ENCODE data around the gene MDFIC2.

Gene MDFIC2

DNA sequence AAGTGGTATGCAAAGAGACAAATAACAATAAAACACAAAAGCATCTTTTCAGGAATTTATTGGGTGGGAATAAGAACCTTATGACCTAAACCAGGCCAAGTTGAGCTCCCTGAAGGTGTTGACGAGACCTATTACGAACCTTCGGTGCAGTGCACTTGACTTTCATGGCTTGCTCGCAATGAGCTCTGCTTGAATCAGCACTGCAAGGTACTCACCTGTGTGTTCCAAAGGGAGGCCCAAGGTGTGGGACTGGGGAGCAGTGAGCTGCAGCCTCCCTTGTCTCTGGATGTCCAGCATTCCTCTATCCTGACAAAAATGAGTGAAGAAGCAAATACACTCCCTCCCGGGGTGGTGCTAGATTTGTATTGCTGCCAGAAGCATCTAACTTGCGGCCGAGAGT lies at the start of gene MDFIC2:
MDFIC2 (minus strand) TSS at position 303 of the 400 bp plus-strand sequence. CDS start 665 bp downstream, outside the sequence.
- Histone ChIP-seq H3K27ac (ENCODE audit: low read length) (no peak within 1 kb of the TSS), H3K4me2 (ENCODE audit: insufficient read depth, low read length) (no peak within 1 kb of the TSS), H3K27me3 (ENCODE audit: insufficient read depth, low read length, poor library complexity) (no peaks in the 10 kb centered on the region), H3K9ac (ENCODE audit: low read depth, low read length) (no peak within 1 kb of the TSS), H3K36me3 (ENCODE audit: insufficient read depth, low read length) (no peaks in the 10 kb centered on the region), H4K20me1 (ENCODE audit: insufficient read depth, low read length) (no peaks in the 10 kb centered on the region), H3K4me1 (ENCODE audit: insufficient read depth, low read length) (no peaks in the 10 kb centered on the region), H3K79me2 (ENCODE audit: insufficient read depth, low read length) (no peaks in the 10 kb centered on the region), H3K9me3 (ENCODE audit: insufficient read depth, low read length, severe bottlenecking) (no peaks in the 10 kb centered on the region), H3K4me3 (ENCODE audit: low read depth in 1 of 2, low read length in 2 of 2) (no peak within 1 kb of the TSS), H2AFZ (ENCODE audit: low read depth, low read length) (no peak within 1 kb of the TSS)
- no peak for TF ChIP-seq EZH2 (IDR thresholded peaks at IDR 0.05; ENCODE audit: borderline replicate concordance, low read depth, low read length, severe bottlenecking)
- TF ChIP-seq, protein P1, sequence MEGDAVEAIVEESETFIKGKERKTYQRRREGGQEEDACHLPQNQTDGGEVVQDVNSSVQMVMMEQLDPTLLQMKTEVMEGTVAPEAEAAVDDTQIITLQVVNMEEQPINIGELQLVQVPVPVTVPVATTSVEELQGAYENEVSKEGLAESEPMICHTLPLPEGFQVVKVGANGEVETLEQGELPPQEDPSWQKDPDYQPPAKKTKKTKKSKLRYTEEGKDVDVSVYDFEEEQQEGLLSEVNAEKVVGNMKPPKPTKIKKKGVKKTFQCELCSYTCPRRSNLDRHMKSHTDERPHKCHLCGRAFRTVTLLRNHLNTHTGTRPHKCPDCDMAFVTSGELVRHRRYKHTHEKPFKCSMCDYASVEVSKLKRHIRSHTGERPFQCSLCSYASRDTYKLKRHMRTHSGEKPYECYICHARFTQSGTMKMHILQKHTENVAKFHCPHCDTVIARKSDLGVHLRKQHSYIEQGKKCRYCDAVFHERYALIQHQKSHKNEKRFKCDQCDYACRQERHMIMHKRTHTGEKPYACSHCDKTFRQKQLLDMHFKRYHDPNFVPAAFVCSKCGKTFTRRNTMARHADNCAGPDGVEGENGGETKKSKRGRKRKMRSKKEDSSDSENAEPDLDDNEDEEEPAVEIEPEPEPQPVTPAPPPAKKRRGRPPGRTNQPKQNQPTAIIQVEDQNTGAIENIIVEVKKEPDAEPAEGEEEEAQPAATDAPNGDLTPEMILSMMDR (IDR thresholded peaks at IDR 0.05; ENCODE audit: borderline replicate concordance, extremely low read depth, low read length, poor library complexity, severe bottlenecking), result no peak
- DNase-seq, result no peak
- ATAC-seq (ENCODE audit: insufficient read depth, low read depth), result no peak

DNA sequence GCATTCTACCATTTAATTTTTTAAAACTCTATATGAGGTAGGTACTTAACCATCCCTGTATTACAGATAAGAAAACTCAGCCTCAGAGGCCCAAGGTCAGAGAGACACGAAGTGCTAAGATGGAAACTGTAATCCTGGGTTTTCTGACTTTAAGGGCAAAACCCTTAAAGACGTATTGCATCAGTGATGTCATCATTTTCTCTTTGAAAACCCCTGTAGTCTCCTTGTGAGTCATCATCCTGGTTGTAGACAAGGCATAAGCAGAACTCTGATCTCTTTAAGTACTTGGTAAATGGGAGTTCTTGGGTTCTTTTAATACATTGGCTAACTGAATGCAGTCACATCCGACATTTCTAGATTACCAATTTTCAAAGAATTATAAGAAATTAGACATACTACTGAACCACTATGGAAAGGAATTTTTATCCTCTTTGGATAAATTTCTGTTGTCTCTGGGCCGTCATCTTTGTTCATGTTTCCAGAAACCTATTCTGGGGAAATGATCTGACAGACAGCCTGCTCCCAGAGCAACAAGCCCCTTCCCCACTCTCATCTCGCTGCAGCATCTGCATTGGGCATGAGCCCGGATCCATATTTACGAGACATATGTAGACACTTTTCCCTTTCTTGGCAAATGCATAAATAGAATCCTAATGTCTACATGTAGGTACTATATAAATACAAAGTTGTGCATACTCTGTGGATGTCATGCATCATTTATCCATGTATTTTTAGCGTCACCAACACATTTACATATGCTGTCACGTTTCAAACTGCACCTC lies 48.7 kb upstream of the MDFIC2 start:
- ATAC-seq (ENCODE audit: insufficient read depth, low read depth), result no peak

DNA sequence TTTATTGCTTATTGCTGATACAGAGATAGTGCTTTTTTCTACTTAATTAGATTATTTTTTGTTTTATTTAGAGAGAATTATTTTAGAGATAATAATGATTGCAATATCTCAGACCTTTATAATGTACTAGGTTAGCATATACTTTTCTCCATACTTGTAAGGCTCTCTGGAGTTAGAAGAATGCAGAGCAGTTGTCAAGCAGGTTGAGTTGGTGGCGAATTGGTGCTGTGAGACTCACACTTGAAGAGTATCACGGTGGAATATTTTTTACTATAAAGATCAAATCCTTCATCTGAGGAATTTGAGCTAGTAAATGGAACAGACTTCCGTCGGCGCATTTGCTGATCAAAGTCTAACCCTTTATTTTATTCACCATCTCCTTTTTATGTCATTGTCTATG lies 47.3 kb upstream of the MDFIC2 start:
- no peak for DNase-seq
- Histone ChIP-seq H3K4me3 (ENCODE audit: low read depth in 1 of 2, low read length in 2 of 2) (no peak overlapping the region), H3K4me2 (ENCODE audit: insufficient read depth, low read length) (no peak overlapping the region)

More for the DNA sequence above, 48.7 kb upstream of the MDFIC2 start:
- Histone ChIP-seq H3K27ac (ENCODE audit: low read length) (no peak overlapping the region), H3K4me2 (ENCODE audit: insufficient read depth, low read length) (no peak overlapping the region), H3K9me3 (ENCODE audit: insufficient read depth, low read length, severe bottlenecking) (peaks cover 4% of the 10 kb centered on the region), H4K20me1 (ENCODE audit: insufficient read depth, low read length) (no peaks in the 10 kb centered on the region), H3K27me3 (ENCODE audit: insufficient read depth, low read length, poor library complexity) (no peaks in the 10 kb centered on the region), H3K4me3 (ENCODE audit: low read depth in 1 of 2, low read length in 2 of 2) (no peak overlapping the region), H3K9ac (ENCODE audit: low read depth, low read length) (no peak overlapping the region), H3K4me1 (ENCODE audit: insufficient read depth, low read length) (no peaks in the 10 kb centered on the region), H2AFZ (ENCODE audit: low read depth, low read length) (no peak overlapping the region), H3K36me3 (ENCODE audit: insufficient read depth, low read length) (no peaks in the 10 kb centered on the region), H3K79me2 (ENCODE audit: insufficient read depth, low read length) (no peaks in the 10 kb centered on the region)
- no peak for DNase-seq
- no peak for TF ChIP-seq EZH2 (IDR thresholded peaks at IDR 0.05; ENCODE audit: borderline replicate concordance, low read depth, low read length, severe bottlenecking)
- TF ChIP-seq, protein P1 (IDR thresholded peaks at IDR 0.05; ENCODE audit: borderline replicate concordance, extremely low read depth, low read length, poor library complexity, severe bottlenecking), result no peak

More for the DNA sequence above, 47.3 kb upstream of the MDFIC2 start:
- ATAC-seq (ENCODE audit: insufficient read depth, low read depth), result no peak
- TF ChIP-seq, protein P1 (IDR thresholded peaks at IDR 0.05; ENCODE audit: borderline replicate concordance, extremely low read depth, low read length, poor library complexity, severe bottlenecking), result no peak
- TF ChIP-seq EZH2 (IDR thresholded peaks at IDR 0.05; ENCODE audit: borderline replicate concordance, low read depth, low read length, severe bottlenecking), result no peak
- H3K9ac ChIP-seq (ENCODE audit: low read depth, low read length), result no peak overlapping the region
- H3K27me3 ChIP-seq (ENCODE audit: insufficient read depth, low read length, poor library complexity), result no peaks in the 10 kb centered on the region
- H3K9me3 ChIP-seq (ENCODE audit: insufficient read depth, low read length, severe bottlenecking), result peaks cover 3% of the 10 kb centered on the region
- no peaks in the 10 kb centered on the region for H4K20me1 ChIP-seq (ENCODE audit: insufficient read depth, low read length)
- no peaks in the 10 kb centered on the region for H3K36me3 ChIP-seq (ENCODE audit: insufficient read depth, low read length)
- no peak overlapping the region for H2AFZ ChIP-seq (ENCODE audit: low read depth, low read length)
- H3K4me1 ChIP-seq (ENCODE audit: insufficient read depth, low read length), result no peaks in the 10 kb centered on the region
- no peak overlapping the region for H3K27ac ChIP-seq (ENCODE audit: low read length)
- no peaks in the 10 kb centered on the region for H3K79me2 ChIP-seq (ENCODE audit: insufficient read depth, low read length)

All from DND-41 (cell line).